HepG2 (cell line): ENCODE data around the gene ARHGAP21. TPM values are rescaled to one million over a fixed set of nuclear protein-coding genes. Genes with fewer than 3 reads are reported as not detected.

Source experiments
- ATAC-seq: fragments of 200-7000 bp; cut with Tn5 transposase; 3 replicates; pipeline ENCODE4 v1.9.1; 2020; ENCODE audit warnings: mild to moderate bottlenecking, moderate library complexity
- BruUV-seq: library from RNA; stranded (reverse); fragments of 400-500 nt; replicated peaks from 2 replicates; lab custom pipeline; 2021; lab: Mats Ljungman, UMichigan
- CTCF ChIA-PET: fragments of 300-600 bp; formaldehyde crosslinking; extraction: SDS; loops from one replicate; lab custom pipeline; 2021; ENCODE audit warnings: low total read pairs, inconsistent platforms, low intra/inter-chr PET ratio; lab: Yijun Ruan, JAX
- POLR2A ChIA-PET: fragments of 350-600 bp; sonication (Branson Sonifier 250); formaldehyde crosslinking; loops from one replicate; lab custom pipeline; 2020; ENCODE audit warnings: antibody characterized with exemption, inconsistent platforms; lab: Yijun Ruan, JAX
- DNase-seq: peaks from one replicate; pipeline ENCODE4 v3.0.0-alpha.2; 2015; ENCODE audit warnings: low spot score
- FAIRE-seq: peaks from 3 replicates; lab custom pipeline; 2011; peaks lifted over from hg19 to GRCh38; lab: Jason Lieb, UNC
- H2AFZ ChIP-seq: one replicate; pipeline ENCODE4 v1.6.1; 2011; ENCODE audit warnings: low read length, inconsistent platforms
- H3K27ac ChIP-seq: fragments of 300-600 bp; 3 replicates; pipeline ENCODE4 v1.8.0; 2011; ENCODE audit warnings: mixed run types, mild to moderate bottlenecking, mixed read lengths, low read length, inconsistent platforms; ENCODE audit not compliant: insufficient read depth; ENCODE audit errors: extremely low read length
- H3K27me3 ChIP-seq, 2 experiments: fragments of 200-600 bp in 1 of 2; 2 replicates in 1 of 2; 3 replicates in 1 of 2; pipeline versions ENCODE4 v1.6.0 to v1.8.0; 2011; ENCODE audit warnings: low read length in 2 of 2, mild to moderate bottlenecking in 2 of 2, moderate library complexity in 2 of 2, inconsistent platforms in 1 of 2; ENCODE audit not compliant: insufficient read depth in 2 of 2, control insufficient read depth in 1 of 2
- H3K36me3 ChIP-seq, 2 experiments: fragments of 200-600 bp in 1 of 2; replicated peaks in 1 of 2; 2 replicates in 1 of 2; 3 replicates in 1 of 2; pipeline versions ENCODE4 v1.5.1 to v1.8.0; 2011; ENCODE audit warnings: low read length in 2 of 2, inconsistent platforms in 1 of 2; ENCODE audit not compliant: insufficient read depth in 2 of 2, control insufficient read depth in 1 of 2
- H3K4me1 ChIP-seq: 2 replicates; pipeline ENCODE4 v1.5.1; 2012; ENCODE audit warnings: low read length, inconsistent platforms; ENCODE audit not compliant: insufficient read depth
- H3K4me2 ChIP-seq: 2 replicates; pipeline ENCODE4 v1.6.0; 2011; ENCODE audit warnings: low read depth, low read length, inconsistent platforms
- H3K4me3 ChIP-seq, 3 experiments: fragments of 200-600 bp in 1 of 3; sonication (generic), shearing (Covaris generic) in 1 of 3; replicated peaks in 1 of 3; 2 replicates each; pipeline ENCODE4 v1.5.1; 2011 to 2016; ENCODE audit warnings: low read length in 3 of 3, inconsistent platforms in 2 of 3, low read depth in 2 of 3, mild to moderate bottlenecking in 2 of 3, control low read depth in 1 of 3, mixed read lengths in 1 of 3; ENCODE audit not compliant: insufficient read depth in 1 of 3
- H3K79me2 ChIP-seq: one replicate; pipeline ENCODE4 v1.6.1; 2011; ENCODE audit warnings: low read length, inconsistent platforms; ENCODE audit not compliant: insufficient read depth
- H3K9ac ChIP-seq: 2 replicates; pipeline ENCODE4 v1.6.0; 2011; ENCODE audit warnings: mild to moderate bottlenecking, low read depth, low read length, inconsistent platforms; ENCODE audit not compliant: insufficient read depth
- H3K9me3 ChIP-seq: 2 replicates; pipeline ENCODE4 v1.5.1; 2012; ENCODE audit warnings: mild to moderate bottlenecking, low read length
- H4K20me1 ChIP-seq: 2 replicates; pipeline ENCODE4 v1.6.0; 2011; ENCODE audit warnings: inconsistent platforms, mild to moderate bottlenecking, low read length, moderate library complexity; ENCODE audit not compliant: insufficient read depth
- CENPBD1 ChIP-seq: sonication (generic); formaldehyde crosslinking; IDR thresholded peaks from 2 replicates; pipeline ENCODE4 v1.8.0; 2022; ENCODE audit warnings: missing genetic modification reagents, low read depth, mild to moderate bottlenecking, borderline replicate concordance
- CTCF ChIP-seq: sonication (generic); formaldehyde crosslinking; IDR thresholded peaks from 2 replicates; pipeline ENCODE4 v1.5.0; 2020; ENCODE audit warnings: mild to moderate bottlenecking, missing genetic modification reagents, moderate library complexity
- DRAP1 ChIP-seq: IDR thresholded peaks from 2 replicates; pipeline ENCODE4 v1.6.1; 2016; ENCODE audit warnings: missing genetic modification reagents, missing compliant biosample characterization
- HOXA5 ChIP-seq: sonication (generic); formaldehyde crosslinking; IDR thresholded peaks from 2 replicates; pipeline ENCODE4 v1.4.0; 2020; ENCODE audit warnings: missing genetic modification reagents
- KLF16 ChIP-seq, 2 experiments: sonication (generic) in 1 of 2; formaldehyde crosslinking in 1 of 2; IDR thresholded peaks; 2 replicates each; pipeline versions ENCODE4 v1.6.1 to v1.8.0; 2016 to 2023; ENCODE audit warnings: missing genetic modification reagents in 2 of 2, missing compliant biosample characterization in 1 of 2
- NR2C2 ChIP-seq: sonication (generic); formaldehyde crosslinking; IDR thresholded peaks from 2 replicates; pipeline ENCODE4 v1.4.0; 2020; ENCODE audit warnings: missing genetic modification reagents, mild to moderate bottlenecking, moderate library complexity, borderline replicate concordance
- RFX1 ChIP-seq: fragments of 450-650 bp; IDR thresholded peaks from 2 replicates; pipeline ENCODE4 v1.6.1; 2017
- SRSF4 ChIP-seq: fragments of 200-400 bp; formaldehyde crosslinking; IDR thresholded peaks from one replicate; pipeline ENCODE4 v1.6.1; 2018; ENCODE audit warnings: mild to moderate bottlenecking, low read depth, low read length, moderate library complexity; ENCODE audit not compliant: poor library complexity, severe bottlenecking
- TBX2 ChIP-seq: sonication (generic); formaldehyde crosslinking; IDR thresholded peaks from 2 replicates; pipeline ENCODE4 v1.5.0; 2020; ENCODE audit warnings: missing genetic modification reagents, mild to moderate bottlenecking, borderline replicate concordance
- ZFP62 ChIP-seq: sonication (generic); formaldehyde crosslinking; IDR thresholded peaks from 2 replicates; pipeline ENCODE4 v1.4.0; 2020; ENCODE audit warnings: missing genetic modification reagents
- ZNF782 ChIP-seq: sonication (generic); formaldehyde crosslinking; IDR thresholded peaks from 2 replicates; pipeline ENCODE4 v1.4.0; 2020; ENCODE audit warnings: missing genetic modification reagents, mild to moderate bottlenecking, borderline replicate concordance
- WGBS: methylation state at CpG from one replicate; pipeline ENCODE4 v1.1.6; 2017; ENCODE audit warnings: low lambda C conversion rate; 5-methylcytosine and 5-hydroxymethylcytosine counted together
- in situ Hi-C: cut with HindIII; loops from 2 replicates; pipeline ENCODE4 v1.10.0; 2017; ENCODE audit warnings: low pct_unique_long_range_greater_than_20kb; ENCODE audit not compliant: extremely low pct_ligation_motif_present
- intact Hi-C: fragments of 100-400 bp; cut with micrococcal nuclease; formaldehyde crosslinking; loops from one replicate; pipeline ENCODE4 v1.10.0; 2022; ENCODE audit not compliant: unreplicated experiment
- polyA plus RNA-seq, 8 experiments: library from polyadenylated mRNA; depleted of rRNA in 3 of 8; stranded (reverse) in 7 of 8; unstranded in 1 of 8; fragments of >200 nt; fragmentation: Illumina TruSeq in 4 of 8; extraction: Trizol in 4 of 8; gene quantifications; 2 replicates each; pipeline versions ENCODE4 v1.2.1 to v1.2.3, GENCODE V29; 2011 to 2016; ENCODE audit warnings: low read depth in 4 of 8, missing spikeins in 1 of 8, mixed read lengths in 1 of 8; ENCODE audit not compliant: insufficient read depth in 1 of 8
- total RNA-seq, 5 experiments: library from RNA; depleted of rRNA; stranded (reverse); fragments of >200 nt; fragmentation: Illumina TruSeq; extraction: Trizol; gene quantifications; 2 replicates each; pipeline ENCODE4 v1.2.3, GENCODE V29; 2016; ENCODE audit warnings: low read depth in 1 of 5
- TF ChIP-seq, protein P1 (sequence below): sonication (generic); formaldehyde crosslinking; IDR thresholded peaks from 2 replicates; pipeline ENCODE4 v1.8.0; 2022; ENCODE audit warnings: mild to moderate bottlenecking, missing genetic modification reagents, borderline replicate concordance
- TF ChIP-seq, protein P2 (sequence below): sonication (generic); formaldehyde crosslinking; IDR thresholded peaks from 2 replicates; pipeline ENCODE4 v1.9.0; 2021; ENCODE audit warnings: missing genetic modification reagents, borderline replicate concordance
- TF ChIP-seq, protein P3 (sequence below): sonication (generic); formaldehyde crosslinking; IDR thresholded peaks from 2 replicates; pipeline ENCODE4 v1.5.1; 2020; ENCODE audit warnings: mild to moderate bottlenecking, missing genetic modification reagents, moderate library complexity

ARHGAP21 gene
- total and polyA plus RNA-seq, 2 of the 13 experiments (the other 11 are each of a cell fraction or from before 2014, with no cell fraction given): 23.9 to 26.6 TPM

DNA sequence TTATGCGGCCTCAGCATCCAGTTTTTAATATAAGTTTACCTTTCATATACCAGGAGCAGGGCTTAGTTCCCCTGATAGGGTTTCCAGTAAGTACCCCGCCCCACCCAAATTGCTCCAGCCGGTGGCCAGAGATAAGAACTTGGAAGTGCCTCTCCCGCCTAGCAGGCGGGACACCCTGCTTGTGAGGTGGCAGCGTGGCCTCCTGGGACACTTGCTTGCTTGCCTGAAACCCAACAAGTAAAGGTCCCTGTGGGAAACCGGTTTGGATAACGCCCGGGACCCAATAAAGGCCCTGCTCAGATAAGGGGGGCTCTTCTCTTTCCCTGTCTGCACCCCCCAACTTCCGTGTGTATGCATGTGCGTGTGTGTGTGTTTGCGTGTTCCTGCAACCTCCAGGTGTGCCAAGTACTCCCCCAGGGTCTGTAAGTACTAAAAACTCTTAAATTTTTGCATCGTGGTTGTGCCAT lies 154.3 kb downstream of the ARHGAP21 start:
- Histone ChIP-seq H4K20me1 (no peaks in the 10 kb centered on the region), H3K4me1 (no peaks in the 10 kb centered on the region), H3K4me3 (no peak overlapping the region), H3K9ac (no peak overlapping the region), H3K27ac (no peak overlapping the region), H3K36me3 (no peaks in the 10 kb centered on the region), H3K4me2 (no peak overlapping the region), H3K27me3 (peaks cover 3 to 9% of the 10 kb centered on the region in 2 experiments; a peak in 3 of 5 replicates), H3K79me2 (no peaks in the 10 kb centered on the region), H3K9me3 (no peaks in the 10 kb centered on the region), H2AFZ (no peak overlapping the region)
- WGBS: 68% methylated on average over 10 of the region's 13 CpGs
- DNase-seq (no peak), ATAC-seq (no peak), FAIRE-seq (no peak)
- ChIA-PET CTCF (no interaction called here), POLR2A (no interaction called here)
- no TSS peak for BruUV-seq
- in situ Hi-C loops: no loop called here
- intact Hi-C loops: no loop called here
- TF ChIP-seq RFX1 (no peak), DRAP1 (CRISPR knock-in tag) (no peak), ZFP62 (no peak), KLF16 (CRISPR knock-in tag; IDR thresholded peaks at IDR 0.05) (no peak), TBX2 (no peak), CENPBD1 (no peak), HOXA5 (CRISPR knock-in tag) (no peak), NR2C2 (CRISPR knock-in tag) (no peak), ZNF782 (no peak), CTCF (CRISPR knock-in tag) (no peak), SRSF4 (no peak)
- TF ChIP-seq, protein P1, sequence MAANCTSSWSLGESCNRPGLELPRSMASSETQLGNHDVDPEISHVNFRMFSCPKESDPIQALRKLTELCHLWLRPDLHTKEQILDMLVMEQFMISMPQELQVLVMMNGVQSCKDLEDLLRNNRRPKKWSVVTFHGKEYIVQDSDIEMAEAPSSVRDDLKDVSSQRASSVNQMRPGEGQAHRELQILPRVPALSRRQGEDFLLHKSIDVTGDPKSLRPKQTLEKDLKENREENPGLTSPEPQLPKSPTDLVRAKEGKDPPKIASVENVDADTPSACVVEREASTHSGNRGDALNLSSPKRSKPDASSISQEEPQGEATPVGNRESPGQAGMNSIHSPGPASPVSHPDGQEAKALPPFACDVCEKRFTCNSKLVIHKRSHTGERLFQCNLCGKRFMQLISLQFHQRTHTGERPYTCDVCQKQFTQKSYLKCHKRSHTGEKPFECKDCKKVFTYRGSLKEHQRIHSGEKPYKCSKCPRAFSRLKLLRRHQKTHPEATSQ: no peak
- TF ChIP-seq, protein P2, sequence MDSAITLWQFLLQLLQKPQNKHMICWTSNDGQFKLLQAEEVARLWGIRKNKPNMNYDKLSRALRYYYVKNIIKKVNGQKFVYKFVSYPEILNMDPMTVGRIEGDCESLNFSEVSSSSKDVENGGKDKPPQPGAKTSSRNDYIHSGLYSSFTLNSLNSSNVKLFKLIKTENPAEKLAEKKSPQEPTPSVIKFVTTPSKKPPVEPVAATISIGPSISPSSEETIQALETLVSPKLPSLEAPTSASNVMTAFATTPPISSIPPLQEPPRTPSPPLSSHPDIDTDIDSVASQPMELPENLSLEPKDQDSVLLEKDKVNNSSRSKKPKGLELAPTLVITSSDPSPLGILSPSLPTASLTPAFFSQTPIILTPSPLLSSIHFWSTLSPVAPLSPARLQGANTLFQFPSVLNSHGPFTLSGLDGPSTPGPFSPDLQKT (CRISPR knock-in tag): no peak
- TF ChIP-seq, protein P3, sequence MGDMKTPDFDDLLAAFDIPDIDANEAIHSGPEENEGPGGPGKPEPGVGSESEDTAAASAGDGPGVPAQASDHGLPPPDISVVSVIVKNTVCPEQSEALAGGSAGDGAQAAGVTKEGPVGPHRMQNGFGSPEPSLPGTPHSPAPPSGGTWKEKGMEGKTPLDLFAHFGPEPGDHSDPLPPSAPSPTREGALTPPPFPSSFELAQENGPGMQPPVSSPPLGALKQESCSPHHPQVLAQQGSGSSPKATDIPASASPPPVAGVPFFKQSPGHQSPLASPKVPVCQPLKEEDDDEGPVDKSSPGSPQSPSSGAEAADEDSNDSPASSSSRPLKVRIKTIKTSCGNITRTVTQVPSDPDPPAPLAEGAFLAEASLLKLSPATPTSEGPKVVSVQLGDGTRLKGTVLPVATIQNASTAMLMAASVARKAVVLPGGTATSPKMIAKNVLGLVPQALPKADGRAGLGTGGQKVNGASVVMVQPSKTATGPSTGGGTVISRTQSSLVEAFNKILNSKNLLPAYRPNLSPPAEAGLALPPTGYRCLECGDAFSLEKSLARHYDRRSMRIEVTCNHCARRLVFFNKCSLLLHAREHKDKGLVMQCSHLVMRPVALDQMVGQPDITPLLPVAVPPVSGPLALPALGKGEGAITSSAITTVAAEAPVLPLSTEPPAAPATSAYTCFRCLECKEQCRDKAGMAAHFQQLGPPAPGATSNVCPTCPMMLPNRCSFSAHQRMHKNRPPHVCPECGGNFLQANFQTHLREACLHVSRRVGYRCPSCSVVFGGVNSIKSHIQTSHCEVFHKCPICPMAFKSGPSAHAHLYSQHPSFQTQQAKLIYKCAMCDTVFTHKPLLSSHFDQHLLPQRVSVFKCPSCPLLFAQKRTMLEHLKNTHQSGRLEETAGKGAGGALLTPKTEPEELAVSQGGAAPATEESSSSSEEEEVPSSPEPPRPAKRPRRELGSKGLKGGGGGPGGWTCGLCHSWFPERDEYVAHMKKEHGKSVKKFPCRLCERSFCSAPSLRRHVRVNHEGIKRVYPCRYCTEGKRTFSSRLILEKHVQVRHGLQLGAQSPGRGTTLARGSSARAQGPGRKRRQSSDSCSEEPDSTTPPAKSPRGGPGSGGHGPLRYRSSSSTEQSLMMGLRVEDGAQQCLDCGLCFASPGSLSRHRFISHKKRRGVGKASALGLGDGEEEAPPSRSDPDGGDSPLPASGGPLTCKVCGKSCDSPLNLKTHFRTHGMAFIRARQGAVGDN (CRISPR knock-in tag): no peak
